A673 (cell line): ENCODE data around the gene RBCK1. TPM values are rescaled to one million over a fixed set of nuclear protein-coding genes. Genes with fewer than 3 reads are reported as not detected.
A peak's percentile ranks its signal among the peaks of the same experiment; 100 is the strongest.

ENCODE experiments used
- BruUV-seq: library from RNA; stranded (reverse); fragments of 400-500 nt; replicated peaks from 2 replicates; lab custom pipeline; 2021; lab: Mats Ljungman, UMichigan
- CTCF ChIA-PET: fragments of 300-600 bp; sonication (Branson Sonifier 250); formaldehyde crosslinking; loops from one replicate; lab custom pipeline; 2022; ENCODE audit warnings: antibody characterized with exemption; lab: Charles Lee
- POLR2A ChIA-PET: fragments of 300-600 bp; sonication (Branson Sonifier 250); formaldehyde crosslinking; loops from one replicate; lab custom pipeline; 2022; ENCODE audit warnings: antibody characterized with exemption; ENCODE audit not compliant: low non-redundant PET; lab: Charles Lee
- DNase-seq: peaks from one replicate; pipeline ENCODE4 v3.0.0-alpha.2; 2015; ENCODE audit warnings: low spot score
- H3K27ac ChIP-seq: fragments of 200-600 bp; sonication (generic); 2 replicates; pipeline ENCODE4 v1.5.1; 2016; ENCODE audit warnings: mixed run types, low read depth, mild to moderate bottlenecking, mixed read lengths, antibody characterized with exemption, low read length; ENCODE audit not compliant: poor library complexity, severe bottlenecking
- H3K27me3 ChIP-seq: fragments of 200-600 bp; sonication (generic); replicated peaks from 2 replicates; pipeline ENCODE4 v1.6.1; 2017; ENCODE audit warnings: mixed run types, low read depth, mild to moderate bottlenecking, mixed read lengths, antibody characterized with exemption, low read length; ENCODE audit not compliant: insufficient read depth, poor library complexity
- H3K36me3 ChIP-seq: fragments of 200-600 bp; sonication (generic); 2 replicates; pipeline ENCODE4 v1.6.1; 2016; ENCODE audit warnings: mixed run types, mild to moderate bottlenecking, mixed read lengths, antibody characterized with exemption, low read length; ENCODE audit not compliant: insufficient read depth, poor library complexity, severe bottlenecking
- H3K4me1 ChIP-seq: fragments of 200-600 bp; sonication (generic); 2 replicates; pipeline ENCODE4 v1.6.1; 2017; ENCODE audit warnings: mixed run types, mild to moderate bottlenecking, mixed read lengths, antibody characterized with exemption, low read length; ENCODE audit not compliant: insufficient read depth, poor library complexity, severe bottlenecking
- H3K4me3 ChIP-seq: fragments of 200-600 bp; sonication (generic); 2 replicates; pipeline ENCODE4 v1.5.1; 2016; ENCODE audit warnings: low read depth, mixed run types, mild to moderate bottlenecking, mixed read lengths, low read length; ENCODE audit not compliant: poor library complexity, severe bottlenecking
- H3K9me3 ChIP-seq: fragments of 200-600 bp; sonication (generic); 2 replicates; pipeline ENCODE4 v1.6.1; 2016; ENCODE audit warnings: mixed run types, low read depth, mild to moderate bottlenecking, mixed read lengths, antibody characterized with exemption, low read length; ENCODE audit not compliant: poor library complexity, severe bottlenecking
- CTCF ChIP-seq: fragments of 300-800, 200-600 bp; sonication (generic); conservative IDR thresholded peaks from 2 replicates; pipeline ENCODE4 v1.5.1; 2017; ENCODE audit warnings: low read depth, mild to moderate bottlenecking, antibody characterized with exemption, low read length, moderate library complexity, mixed read lengths
- EZH2 ChIP-seq: fragments of 200-600 bp; sonication (generic); IDR thresholded peaks from 2 replicates; pipeline ENCODE4 v1.6.1; 2017; ENCODE audit warnings: borderline replicate concordance, low read depth, mild to moderate bottlenecking, mixed read lengths, antibody characterized with exemption, low read length; ENCODE audit not compliant: poor library complexity, severe bottlenecking
- intact Hi-C: fragments of 100-400 bp; cut with micrococcal nuclease; formaldehyde crosslinking; loops from one replicate; pipeline ENCODE4 v1.10.0; 2022; ENCODE audit not compliant: unreplicated experiment
- total RNA-seq: library from RNA; stranded (reverse); gene quantifications from 2 replicates; pipeline ENCODE4 v1.2.3, GENCODE V29; 2021

The RBCK1 gene
- total RNA-seq, 1 experiment from 2014 or later, result 72.0 TPM

GRCh38 chr20:460707-461106, 52.6 kb downstream of the RBCK1 start:
- Histone ChIP-seq H3K36me3 (no peaks in the 10 kb centered on the region), H3K4me1 (peaks cover 15% of the 10 kb centered on the region), H3K27ac (no peak overlapping the region), H3K4me3 (peak overlapping the region; percentile 91), H3K9me3 (no peaks in the 10 kb centered on the region), H3K27me3 (no peaks in the 10 kb centered on the region)
- POLR2A ChIA-PET, result no interaction called here
- DNase-seq, result no peak
- intact Hi-C loops, result no loop called here
- CTCF ChIA-PET, result no interaction called here
- TF ChIP-seq CTCF (no peak), EZH2 (no peak)
- no TSS peak for BruUV-seq

- TF ChIP-seq EZH2, result no peak
- no peak for TF ChIP-seq CTCF
- Histone ChIP-seq H3K4me3 (peak overlapping the region; percentile 91), H3K9me3 (no peaks in the 10 kb centered on the region), H3K27ac (peak overlapping the region; percentile 91), H3K36me3 (no peaks in the 10 kb centered on the region), H3K4me1 (peaks cover 15% of the 10 kb centered on the region), H3K27me3 (no peaks in the 10 kb centered on the region)
- BruUV-seq, result no TSS peak
- intact Hi-C loops, result no loop called here
- DNase-seq, result peak; percentile 62
- CTCF ChIA-PET, result no interaction called here
- POLR2A ChIA-PET, result no interaction called here
These were observed 53.4 kb downstream of the RBCK1 start for GRCh38 chr20:461254-462198.

DNA sequence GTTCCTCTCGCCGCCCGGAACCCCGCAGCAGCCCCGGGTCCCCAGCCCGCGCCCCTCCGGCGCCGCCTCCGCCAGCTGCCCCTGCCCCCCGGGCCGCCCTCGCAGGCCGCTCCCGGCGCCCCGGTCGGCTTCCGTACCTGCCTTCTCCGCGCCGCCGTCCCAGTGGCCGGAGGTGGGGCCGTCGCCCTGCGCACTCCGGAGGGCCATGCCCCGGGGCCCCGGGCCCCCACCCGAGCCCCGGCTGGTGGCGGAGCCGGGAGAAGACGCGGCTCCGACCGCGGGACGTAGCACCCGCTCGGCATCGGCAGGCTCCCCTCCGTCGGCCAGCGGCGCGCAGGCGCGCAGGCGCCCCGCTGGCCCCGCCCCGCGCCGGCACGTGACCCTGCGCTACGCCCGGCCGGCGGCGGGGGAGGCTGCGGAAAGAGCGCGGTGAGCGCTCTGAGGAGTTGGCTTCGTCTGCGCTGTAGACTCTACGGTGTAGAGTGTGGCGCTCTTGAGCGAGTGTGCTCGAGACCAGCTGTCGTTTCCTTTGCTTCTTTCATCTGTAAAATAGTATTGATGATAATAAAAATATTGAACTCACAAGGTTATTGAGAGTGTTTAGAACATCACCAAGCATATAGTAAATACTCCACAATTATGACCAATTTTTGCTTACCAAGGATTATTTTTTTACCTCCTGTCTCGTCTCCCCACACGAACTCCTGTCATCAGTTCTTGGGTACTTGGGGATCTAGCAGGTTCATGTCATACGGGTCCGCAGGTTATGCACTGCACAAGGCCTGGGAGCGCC, 54.3 kb downstream of the RBCK1 start, which contains the start of gene TBC1D20:
Gene TBC1D20 (minus strand): TSS at position 335 of the 793 bp plus-strand sequence. CDS start 128 bp downstream, at position 207.
- peaks cover 15% of the 10 kb centered on the region for H3K4me1 ChIP-seq
- ChIA-PET POLR2A (no interaction called here), CTCF (interaction anchor here (0.5 to 0.6 kb wide), 2 partner anchors 82 to 204 kb away, joined by 3 to 13 read pairs; partner anchors contain the start of gene TRIB3)
- BruUV-seq, result no TSS peak
- H3K4me3 ChIP-seq, result peak within 1 kb of the TSS; percentile 91
- no peaks in the 10 kb centered on the region for H3K27me3 ChIP-seq
- no peaks in the 10 kb centered on the region for H3K36me3 ChIP-seq
- peak within 1 kb of the TSS; percentile 91 for H3K27ac ChIP-seq
- intact Hi-C loops, result no loop called here
- TF ChIP-seq CTCF (peak; percentile 44), EZH2 (no peak)
- no peaks in the 10 kb centered on the region for H3K9me3 ChIP-seq
- DNase-seq, result peak; percentile 94
